H9 (cell line): ENCODE measurements around the gene STXBP6. TPM values are rescaled to one million over a fixed set of nuclear protein-coding genes. Genes with fewer than 3 reads are reported as not detected.

ENCODE experiments used
- DNase-seq: peaks from one replicate; pipeline ENCODE4 v3.0.0-alpha.2; 2017
- H2AFZ ChIP-seq: one replicate; pipeline ENCODE4 v1.6.1; 2013; ENCODE audit warnings: mild to moderate bottlenecking, low read length, control low read depth, moderate library complexity
- H2AK5ac ChIP-seq: 2 replicates; pipeline ENCODE4 v1.6.1; 2013; ENCODE audit warnings: low read length, control low read depth, mixed read lengths; ENCODE audit not compliant: insufficient read length
- H2BK120ac ChIP-seq: one replicate; pipeline ENCODE4 v1.6.1; 2013; ENCODE audit warnings: low read depth, mild to moderate bottlenecking, low read length, control low read depth, inconsistent platforms; ENCODE audit not compliant: poor library complexity, severe bottlenecking
- H2BK12ac ChIP-seq: 2 replicates; pipeline ENCODE4 v1.6.1; 2013; ENCODE audit warnings: low read length, control low read depth, mixed read lengths, low read depth; ENCODE audit not compliant: insufficient read length
- H2BK15ac ChIP-seq: 2 replicates; pipeline ENCODE4 v1.6.1; 2013; ENCODE audit warnings: low read depth, low read length, control low read depth
- H2BK20ac ChIP-seq: one replicate; pipeline ENCODE4 v1.6.1; 2013; ENCODE audit warnings: low read depth, mild to moderate bottlenecking, low read length, control low read depth, inconsistent platforms; ENCODE audit not compliant: poor library complexity, severe bottlenecking
- H2BK5ac ChIP-seq: 2 replicates; pipeline ENCODE4 v1.6.1; 2013; ENCODE audit warnings: low read length, control low read depth, mixed read lengths; ENCODE audit not compliant: insufficient read length
- H3K14ac ChIP-seq: 2 replicates; pipeline ENCODE4 v1.6.1; 2013; ENCODE audit warnings: low read length, control low read depth; ENCODE audit not compliant: insufficient read depth
- H3K18ac ChIP-seq: 2 replicates; pipeline ENCODE4 v1.6.1; 2013; ENCODE audit warnings: low read depth, mild to moderate bottlenecking, mixed read lengths, low read length, control low read depth; ENCODE audit not compliant: insufficient read length
- H3K23ac ChIP-seq: 2 replicates; pipeline ENCODE4 v1.6.1; 2013; ENCODE audit warnings: low read length, control low read depth, mixed read lengths, low read depth; ENCODE audit not compliant: insufficient read length
- H3K23me2 ChIP-seq: 2 replicates; pipeline ENCODE4 v1.6.1; 2013; ENCODE audit warnings: low read depth, mild to moderate bottlenecking, mixed read lengths, low read length, control low read depth; ENCODE audit not compliant: insufficient read length, poor library complexity, severe bottlenecking
- H3K27ac ChIP-seq: 2 replicates; pipeline ENCODE4 v1.5.1; 2013; ENCODE audit warnings: low read length, control low read depth, mixed read lengths, low read depth; ENCODE audit not compliant: insufficient read length
- H3K27me3 ChIP-seq: 2 replicates; pipeline ENCODE4 v1.6.1; 2013; ENCODE audit warnings: low read length, control low read depth, inconsistent platforms; ENCODE audit not compliant: insufficient read depth
- H3K4ac ChIP-seq: 2 replicates; pipeline ENCODE4 v1.6.1; 2013; ENCODE audit warnings: low read depth, mild to moderate bottlenecking, control low read depth, inconsistent platforms, low read length, moderate library complexity
- H3K4me1 ChIP-seq: 2 replicates; pipeline ENCODE4 v1.6.1; 2013; ENCODE audit warnings: low read length, control low read depth, inconsistent platforms; ENCODE audit not compliant: insufficient read depth
- H3K4me2 ChIP-seq: 2 replicates; pipeline ENCODE4 v1.6.1; 2013; ENCODE audit warnings: low read length, control low read depth, mixed read lengths; ENCODE audit not compliant: insufficient read length, insufficient read depth
- H3K56ac ChIP-seq: 2 replicates; pipeline ENCODE4 v1.6.1; 2013; ENCODE audit warnings: low read depth, mild to moderate bottlenecking, mixed read lengths, low read length, control low read depth; ENCODE audit not compliant: insufficient read length
- H3K79me1 ChIP-seq: 2 replicates; pipeline ENCODE4 v1.6.1; 2013; ENCODE audit warnings: low read depth, mild to moderate bottlenecking, moderate library complexity, low read length, control low read depth, inconsistent platforms; ENCODE audit not compliant: insufficient read depth, poor library complexity, severe bottlenecking
- H3K79me2 ChIP-seq: 2 replicates; pipeline ENCODE4 v1.6.1; 2013; ENCODE audit warnings: low read length, control low read depth, inconsistent platforms; ENCODE audit not compliant: insufficient read depth
- H3K9ac ChIP-seq: 2 replicates; pipeline ENCODE4 v1.6.1; 2013; ENCODE audit warnings: low read length, control low read depth, mixed read lengths; ENCODE audit not compliant: insufficient read length; ENCODE audit errors: extremely low read depth
- H3K9me3 ChIP-seq: one replicate; pipeline ENCODE4 v1.6.1; 2013; ENCODE audit warnings: low read depth, low read length, inconsistent platforms; ENCODE audit not compliant: control insufficient read depth
- H3T11ph ChIP-seq: one replicate; pipeline ENCODE4 v1.6.1; 2013; ENCODE audit warnings: mild to moderate bottlenecking, low read length, control low read depth, inconsistent platforms
- H4K20me1 ChIP-seq: one replicate; pipeline ENCODE4 v1.6.1; 2013; ENCODE audit not compliant: control insufficient read depth, insufficient read length, insufficient read depth
- H4K5ac ChIP-seq: 2 replicates; pipeline ENCODE4 v1.6.1; 2013; ENCODE audit warnings: low read depth, mild to moderate bottlenecking, mixed read lengths, low read length, control low read depth; ENCODE audit not compliant: insufficient read length
- H4K8ac ChIP-seq: replicated peaks from 2 replicates; pipeline ENCODE4 v1.6.1; 2013; ENCODE audit warnings: low read length, control low read depth, mixed read lengths, low read depth; ENCODE audit not compliant: insufficient read length
- H4K91ac ChIP-seq: 2 replicates; pipeline ENCODE4 v1.6.1; 2013; ENCODE audit warnings: low read depth, mild to moderate bottlenecking, moderate library complexity, mixed read lengths, low read length, control low read depth; ENCODE audit not compliant: insufficient read length
- H3K27ac Mint-ChIP-seq, 3 experiments: 2 replicates in 2 of 3; 3 replicates in 1 of 3; pipeline ENCODE4 v1.8.0; 2020 to 2021; ENCODE audit warnings: mixed read lengths in 3 of 3, mild to moderate bottlenecking in 1 of 3, moderate library complexity in 1 of 3
- H3K27me3 Mint-ChIP-seq: 2 replicates; pipeline ENCODE4 v1.8.0; 2021; ENCODE audit warnings: low read depth, mild to moderate bottlenecking, moderate library complexity, mixed read lengths
- H3K36me3 Mint-ChIP-seq, 3 experiments: 2 replicates in 2 of 3; 3 replicates in 1 of 3; pipeline ENCODE4 v1.8.0; 2020 to 2021; ENCODE audit warnings: low read depth in 3 of 3, mixed read lengths in 3 of 3; ENCODE audit not compliant: insufficient read depth in 1 of 3
- H3K4me1 Mint-ChIP-seq, 2 experiments: 2 replicates each; pipeline ENCODE4 v1.8.0; 2020; ENCODE audit warnings: mixed read lengths in 2 of 2
- H3K4me3 Mint-ChIP-seq, 2 experiments: 2 replicates in 1 of 2; 3 replicates in 1 of 2; pipeline ENCODE4 v1.8.0; 2020 to 2021; ENCODE audit warnings: mild to moderate bottlenecking in 2 of 2, mixed read lengths in 2 of 2, moderate library complexity in 1 of 2
- H3K9me3 Mint-ChIP-seq, 2 experiments: 2 replicates in 1 of 2; 3 replicates in 1 of 2; pipeline ENCODE4 v1.8.0; 2020; ENCODE audit warnings: mild to moderate bottlenecking in 2 of 2, mixed read lengths in 2 of 2, moderate library complexity in 1 of 2
- WGBS: extraction: QIAGEN DNeasy Blood & Tissue Kit; methylation state at CpG from one replicate; pipeline ENCODE4 v1.1.7; 2013; ENCODE audit warnings: missing lambda C conversion rate, low lambda C conversion rate, mixed read lengths; ENCODE audit not compliant: insufficient read length; ENCODE audit errors: extremely low coverage; 5-methylcytosine and 5-hydroxymethylcytosine counted together
- total RNA-seq: library from RNA; stranded (reverse); gene quantifications from 2 replicates; pipeline ENCODE4 v1.2.1, GENCODE V29; 2021
- TF ChIP-seq, protein P1 (sequence below): fragments of 200-600 bp; sonication (generic); conservative IDR thresholded peaks from 3 replicates; pipeline ENCODE4 v1.8.0; 2021; ENCODE audit warnings: antibody characterized with exemption, mild to moderate bottlenecking

STXBP6 gene
- total RNA-seq, 1 experiment from 2014 or later, result 3.6 TPM

DNA sequence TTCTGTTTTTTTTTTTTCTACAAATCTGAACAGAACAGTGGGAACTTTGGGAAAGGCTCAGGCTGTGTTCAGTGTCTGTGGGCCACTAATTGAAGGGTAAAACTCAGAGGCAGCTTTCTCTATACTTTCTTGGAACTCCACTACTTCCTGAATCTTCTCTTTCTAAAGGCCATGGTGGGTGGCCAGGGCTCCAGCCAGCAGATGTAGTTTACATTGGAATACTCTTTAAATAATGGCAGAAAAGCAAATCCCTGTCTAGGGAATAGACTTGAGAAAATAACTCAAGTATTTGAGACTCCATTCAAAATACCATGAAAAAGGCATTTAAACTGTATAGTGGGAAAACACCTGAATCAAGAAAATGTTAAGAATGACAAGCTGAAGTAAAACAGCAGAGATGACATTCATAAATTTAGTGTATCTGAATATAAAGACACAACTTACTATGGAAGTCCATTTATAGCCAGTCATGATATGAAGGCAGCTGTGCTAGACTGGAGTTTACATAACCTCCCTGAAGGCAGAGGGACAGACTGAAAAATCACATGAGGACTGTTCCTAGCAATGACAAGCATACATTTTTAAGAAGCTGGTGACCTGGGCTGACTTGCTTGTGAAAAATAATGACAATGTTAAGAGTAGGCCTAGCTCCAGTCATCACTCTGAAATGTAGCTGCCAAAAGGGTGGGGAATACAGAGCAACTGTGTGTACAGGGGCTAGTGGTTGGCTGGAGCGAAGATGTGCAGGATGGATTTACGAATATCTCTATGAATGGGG is 168.6 kb downstream of the STXBP6 start:
- Histone ChIP-seq H2BK15ac (no peak overlapping the region), H3K79me2 (no peaks in the 10 kb centered on the region), H2AK5ac (no peak overlapping the region), H4K5ac (no peak overlapping the region), H3K4me2 (no peak overlapping the region), H2BK5ac (no peak overlapping the region), H4K20me1 (no peaks in the 10 kb centered on the region), H3K56ac (no peak overlapping the region), H2BK120ac (no peak overlapping the region), H4K8ac (no peak overlapping the region), H3K23me2 (no peaks in the 10 kb centered on the region), H2BK20ac (no peak overlapping the region), H3K4me1 (no peaks in the 10 kb centered on the region), H3K18ac (no peak overlapping the region), H4K91ac (no peak overlapping the region), H3K79me1 (no peaks in the 10 kb centered on the region), H3T11ph (no peak overlapping the region), H2AFZ (no peak overlapping the region), H3K23ac (no peak overlapping the region), H3K9me3 (no peaks in the 10 kb centered on the region), H2BK12ac (no peak overlapping the region), H3K4ac (no peak overlapping the region), H3K27me3 (no peaks in the 10 kb centered on the region), H3K14ac (no peak overlapping the region), H3K27ac (no peak overlapping the region), H3K9ac (no peak overlapping the region)
- no peak for DNase-seq
- no CpG with 5 or more reads among the region's 2 CpGs for WGBS
- Mint-ChIP-seq H3K27me3 (no peaks in the 10 kb centered on the region), H3K9me3 (no peaks in the 10 kb centered on the region), H3K4me1 (peaks cover 7% of the 10 kb centered on the region in 2 experiments; a peak in 3 of 4 replicates), H3K4me3 (no peak overlapping the region), H3K27ac (no peak overlapping the region), H3K36me3 (no peaks in the 10 kb centered on the region)
- TF ChIP-seq, protein P1, sequence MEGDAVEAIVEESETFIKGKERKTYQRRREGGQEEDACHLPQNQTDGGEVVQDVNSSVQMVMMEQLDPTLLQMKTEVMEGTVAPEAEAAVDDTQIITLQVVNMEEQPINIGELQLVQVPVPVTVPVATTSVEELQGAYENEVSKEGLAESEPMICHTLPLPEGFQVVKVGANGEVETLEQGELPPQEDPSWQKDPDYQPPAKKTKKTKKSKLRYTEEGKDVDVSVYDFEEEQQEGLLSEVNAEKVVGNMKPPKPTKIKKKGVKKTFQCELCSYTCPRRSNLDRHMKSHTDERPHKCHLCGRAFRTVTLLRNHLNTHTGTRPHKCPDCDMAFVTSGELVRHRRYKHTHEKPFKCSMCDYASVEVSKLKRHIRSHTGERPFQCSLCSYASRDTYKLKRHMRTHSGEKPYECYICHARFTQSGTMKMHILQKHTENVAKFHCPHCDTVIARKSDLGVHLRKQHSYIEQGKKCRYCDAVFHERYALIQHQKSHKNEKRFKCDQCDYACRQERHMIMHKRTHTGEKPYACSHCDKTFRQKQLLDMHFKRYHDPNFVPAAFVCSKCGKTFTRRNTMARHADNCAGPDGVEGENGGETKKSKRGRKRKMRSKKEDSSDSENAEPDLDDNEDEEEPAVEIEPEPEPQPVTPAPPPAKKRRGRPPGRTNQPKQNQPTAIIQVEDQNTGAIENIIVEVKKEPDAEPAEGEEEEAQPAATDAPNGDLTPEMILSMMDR, result no peak
